ENCODE data around the gene ACTRT2.

ACTRT2 gene

GRCh38 chr1:3018576-3018975 lies 2.7 kb upstream of the ACTRT2 start:
- DNase-seq, result no peak

GRCh38 chr1:3019007-3019515 lies 2.2 kb upstream of the ACTRT2 start:
- no peak for DNase-seq

DNA sequence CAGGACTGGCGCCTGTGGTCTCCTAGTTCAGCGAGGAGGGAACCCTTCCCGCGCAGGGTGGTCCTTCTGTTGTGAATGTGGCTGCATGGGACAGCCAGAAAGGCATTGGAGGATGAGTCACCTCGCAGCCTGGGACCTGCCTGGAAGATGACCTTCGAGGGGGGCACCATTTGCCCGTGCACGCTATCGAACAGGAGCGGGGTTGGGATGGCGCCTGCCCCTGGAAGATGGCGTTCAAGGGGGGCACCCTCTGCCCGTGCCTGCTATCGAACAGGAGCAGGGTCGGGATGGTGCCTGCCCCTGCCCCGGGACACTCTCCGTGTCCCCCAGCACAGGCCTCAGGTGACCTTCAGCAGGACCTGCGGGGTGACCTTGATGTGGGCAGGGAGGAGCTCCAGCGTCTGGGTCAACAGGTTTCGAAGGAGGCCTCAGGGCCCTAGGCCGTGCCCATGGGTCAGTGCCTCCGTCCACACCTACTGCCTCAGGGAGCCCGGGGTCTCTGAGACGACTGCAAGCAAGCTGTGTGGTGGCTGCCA lies 1.7 kb upstream of the ACTRT2 start:
- DNase-seq, result no peak

- no peak for DNase-seq
These were observed 881 bp upstream of the ACTRT2 start for GRCh38 chr1:3020263-3020909.

DNA sequence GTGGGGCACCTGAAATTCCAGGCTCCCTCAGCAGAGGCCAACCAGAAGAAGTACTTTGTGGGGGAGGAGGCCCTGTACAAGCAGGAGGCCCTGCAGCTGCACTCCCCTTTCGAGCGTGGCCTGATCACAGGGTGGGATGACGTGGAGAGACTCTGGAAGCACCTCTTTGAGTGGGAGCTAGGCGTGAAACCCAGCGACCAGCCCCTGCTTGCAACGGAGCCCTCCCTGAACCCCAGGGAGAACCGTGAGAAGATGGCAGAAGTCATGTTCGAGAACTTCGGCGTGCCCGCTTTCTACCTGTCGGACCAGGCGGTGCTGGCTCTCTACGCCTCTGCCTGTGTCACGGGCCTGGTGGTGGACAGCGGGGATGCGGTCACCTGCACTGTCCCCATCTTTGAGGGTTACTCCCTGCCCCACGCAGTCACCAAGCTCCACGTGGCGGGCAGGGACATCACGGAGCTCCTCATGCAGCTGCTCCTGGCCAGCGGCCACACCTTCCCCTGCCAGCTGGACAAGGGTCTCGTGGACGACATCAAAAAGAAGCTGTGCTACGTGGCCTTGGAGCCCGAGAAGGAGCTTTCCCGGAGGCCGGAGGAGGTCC lies 634 bp downstream of the ACTRT2 start:
- DNase-seq, result no peak

DNA sequence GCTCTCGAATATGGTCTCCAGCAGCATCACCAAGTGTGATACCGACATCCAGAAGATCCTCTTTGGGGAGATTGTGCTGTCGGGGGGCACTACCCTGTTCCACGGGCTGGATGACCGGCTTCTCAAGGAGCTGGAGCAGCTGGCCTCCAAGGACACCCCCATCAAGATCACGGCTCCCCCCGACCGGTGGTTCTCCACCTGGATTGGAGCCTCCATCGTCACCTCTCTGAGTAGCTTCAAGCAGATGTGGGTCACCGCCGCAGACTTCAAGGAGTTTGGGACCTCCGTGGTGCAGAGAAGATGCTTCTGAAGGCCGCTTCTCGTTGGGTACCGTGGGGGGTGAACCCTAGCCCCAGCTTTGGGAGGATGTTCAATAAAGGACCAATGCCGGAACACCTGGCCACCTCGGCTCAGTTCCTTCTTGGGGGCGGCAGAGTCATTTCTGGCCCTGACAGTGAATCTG lies 1.3 kb downstream of the ACTRT2 start:
- no peak for DNase-seq

- no peak for DNase-seq
These were observed 1.7 kb downstream of the ACTRT2 start for GRCh38 chr1:3022976-3023375.

DNA sequence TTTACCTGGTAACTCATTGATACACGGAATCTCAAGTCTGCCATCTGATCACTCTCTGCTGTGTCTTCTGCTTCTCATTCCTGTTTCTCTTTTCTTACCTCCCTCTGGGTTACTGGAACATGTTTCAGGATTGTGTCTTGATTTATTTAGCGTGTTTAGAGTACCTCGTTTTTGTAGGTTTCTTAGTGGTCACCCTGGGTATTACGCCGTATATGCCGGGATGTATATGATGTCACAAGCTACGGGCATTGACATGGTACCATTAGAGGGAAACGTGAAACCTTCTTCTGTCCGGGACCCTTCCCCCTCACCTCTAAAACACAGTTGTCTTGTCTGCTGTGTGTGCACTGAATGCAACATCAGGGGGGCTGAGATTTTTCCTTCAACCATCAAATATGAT lies 2.8 kb downstream of the ACTRT2 start:
- DNase-seq, result no peak

- no peak for DNase-seq
These were observed 3.3 kb downstream of the ACTRT2 start for GRCh38 chr1:3024588-3024987.

DNA sequence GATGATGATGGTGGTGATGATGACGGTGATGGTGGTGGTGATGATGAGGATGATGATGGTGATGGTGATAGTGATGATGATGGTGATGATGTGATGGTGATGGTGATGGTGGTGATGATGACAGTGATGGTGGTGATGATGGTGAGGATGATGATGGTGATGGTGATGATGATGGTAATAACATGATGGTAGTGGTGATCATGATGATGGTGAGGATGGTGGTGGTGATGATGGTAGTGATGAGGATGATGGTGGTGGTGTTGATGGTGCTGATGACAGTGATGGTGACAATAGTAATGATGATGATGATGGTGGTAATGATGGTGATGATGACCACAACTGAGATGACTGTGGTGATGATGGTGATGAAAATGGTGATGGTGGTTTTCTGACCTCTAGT lies 4.9 kb downstream of the ACTRT2 start:
- DNase-seq, result no peak

- no peak for DNase-seq
These were observed 5.5 kb downstream of the ACTRT2 start for GRCh38 chr1:3026581-3027391.

DNA sequence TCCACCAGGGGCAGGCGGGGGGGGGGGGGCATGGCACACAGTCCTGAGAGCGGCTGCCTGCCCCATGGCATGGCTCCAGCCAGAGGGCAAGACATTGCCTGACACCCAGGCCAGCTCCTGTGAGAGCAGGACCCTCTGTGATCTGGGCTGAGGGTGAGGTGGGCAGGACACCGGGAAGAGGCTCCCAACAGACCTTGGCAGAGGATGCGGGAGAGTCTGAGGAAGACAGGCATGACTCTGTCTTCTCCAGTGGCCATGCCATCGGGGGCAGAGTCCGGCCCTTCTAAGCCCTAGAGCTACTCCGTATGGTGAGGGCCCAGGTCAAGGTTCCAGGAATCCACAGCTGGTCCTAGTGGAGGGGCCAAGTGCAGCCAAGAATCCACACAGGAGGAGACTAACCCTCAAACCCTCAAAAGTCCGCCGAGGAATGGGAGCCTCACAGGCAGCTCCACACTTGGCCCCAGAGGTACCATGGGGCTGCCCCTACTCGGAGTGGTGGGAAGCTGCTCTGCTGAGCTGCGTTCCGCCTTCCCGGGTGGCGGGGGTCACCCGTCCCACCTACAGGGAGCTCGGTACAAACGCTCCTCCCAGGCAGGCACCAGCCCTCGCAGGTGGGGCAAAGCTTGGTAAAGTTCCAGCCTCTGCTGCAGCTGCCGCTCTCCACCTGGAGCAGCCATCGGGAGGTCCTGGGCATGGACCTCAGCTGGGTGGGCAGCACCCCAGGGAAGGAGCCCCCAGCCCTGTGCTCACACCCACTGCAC lies 6.5 kb downstream of the ACTRT2 start:
- no peak for DNase-seq

- no peak for DNase-seq
These were observed 7.4 kb downstream of the ACTRT2 start for GRCh38 chr1:3028531-3029282.

DNA sequence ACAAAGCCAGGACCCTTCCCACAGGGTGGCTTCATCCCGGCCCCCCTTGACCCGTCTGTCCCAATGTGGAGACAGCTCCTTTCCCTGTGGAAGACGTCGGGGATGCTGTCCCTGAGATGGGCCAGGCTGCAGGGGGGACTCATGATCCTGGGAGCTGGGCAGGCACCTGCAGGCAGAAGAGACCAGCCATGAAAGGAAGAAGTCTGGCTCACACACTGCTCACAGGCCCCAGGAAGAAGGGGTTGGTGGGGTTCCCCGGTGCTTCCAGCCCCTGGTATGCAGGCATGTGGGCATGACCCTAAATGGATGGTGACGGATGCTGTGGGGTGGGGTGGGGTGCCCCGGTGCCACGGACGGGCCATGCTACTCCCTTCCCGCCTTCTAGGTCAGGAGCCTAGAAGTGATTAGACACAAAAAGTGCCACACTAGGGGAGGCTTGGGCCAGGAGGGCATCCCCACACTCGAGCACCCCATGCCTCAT lies 8.3 kb downstream of the ACTRT2 start:
- DNase-seq, result no peak

GRCh38 chr1:3029991-3030662 lies 8.9 kb downstream of the ACTRT2 start:
- DNase-seq, result no peak

- DNase-seq, result no peak
These were observed 9.6 kb downstream of the ACTRT2 start for GRCh38 chr1:3030663-3031381.

GRCh38 chr1:3031401-3032221 lies 10.3 kb downstream of the ACTRT2 start:
- DNase-seq, result no peak

DNA sequence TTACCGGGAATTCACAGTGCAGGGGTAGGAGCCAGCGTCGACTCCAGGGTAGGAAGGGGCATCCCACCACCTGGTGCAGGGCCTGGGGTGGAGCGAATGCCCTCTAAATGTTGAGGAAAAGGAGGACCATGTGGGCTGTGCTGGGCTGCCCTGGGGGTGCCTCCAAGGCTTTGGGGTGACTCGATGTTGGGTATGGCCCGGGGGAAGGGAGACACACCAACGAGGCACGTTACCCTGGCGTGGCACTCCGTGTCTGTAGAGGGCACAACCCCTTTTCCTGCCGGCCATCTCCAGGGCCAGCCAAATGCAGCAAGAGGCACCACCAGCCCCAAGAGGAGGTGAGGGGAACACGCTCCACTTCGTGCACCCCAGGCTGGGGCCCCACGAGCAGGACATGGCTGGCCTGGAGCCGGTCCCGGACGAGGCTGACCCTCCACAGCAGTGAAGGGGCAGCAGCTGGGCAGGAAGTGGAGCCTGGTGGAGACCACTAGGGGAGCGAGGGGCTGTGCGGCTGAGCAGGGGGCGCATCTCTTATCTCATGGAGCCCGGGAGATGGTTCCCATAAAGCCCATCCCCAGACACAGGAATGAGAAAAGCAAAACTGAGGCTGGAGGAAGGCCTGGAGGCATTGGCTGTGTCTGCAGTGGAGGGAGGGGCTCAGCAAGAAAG lies 11.2 kb downstream of the ACTRT2 start:
- no peak for DNase-seq

Measured in inflammatory macrophage treated with lipopolysaccharide for 4 hours (primary cell).